ENCODE data around the gene OSM. TPM values are rescaled to one million over a fixed set of nuclear protein-coding genes. Genes with fewer than 3 reads are reported as not detected.
A peak's percentile ranks its signal among the peaks of the same experiment; 100 is the strongest.

OSM gene
- total and polyA plus RNA-seq, 2 donors (not counting 3 experiments of a cell fraction or from before 2014, with no cell fraction given): not detected

DNA sequence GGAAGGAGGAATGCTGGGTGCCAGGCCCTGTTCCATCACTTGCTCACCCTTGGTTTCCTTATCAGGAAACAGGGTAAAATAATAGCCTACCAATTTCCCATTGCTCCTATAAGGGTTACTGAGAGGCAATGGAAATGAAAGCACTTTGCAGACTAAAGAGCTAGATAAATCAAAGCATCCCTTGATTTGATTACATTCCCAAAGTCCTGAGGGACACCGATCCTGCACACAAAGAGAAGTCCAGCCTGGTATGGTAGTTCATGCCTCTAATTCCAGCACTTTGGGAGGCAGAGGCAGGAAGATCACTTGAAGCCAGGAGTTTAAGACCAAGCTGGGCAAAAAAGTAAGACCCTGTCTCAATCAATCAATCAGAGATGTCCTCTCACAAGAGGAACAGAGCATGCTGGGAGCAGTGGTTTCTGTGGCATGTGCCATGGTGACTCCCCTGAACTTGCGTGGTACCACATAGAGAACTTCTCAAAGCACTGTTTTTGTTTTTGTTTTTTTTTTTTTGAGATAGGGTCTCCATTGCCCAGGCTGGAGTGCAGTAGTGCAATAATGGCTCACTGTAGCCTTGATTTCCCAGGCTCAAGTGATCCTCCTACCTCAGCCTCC is 49.4 kb upstream of the OSM start:
- POLR2A ChIA-PET: no interaction called here

DNA sequence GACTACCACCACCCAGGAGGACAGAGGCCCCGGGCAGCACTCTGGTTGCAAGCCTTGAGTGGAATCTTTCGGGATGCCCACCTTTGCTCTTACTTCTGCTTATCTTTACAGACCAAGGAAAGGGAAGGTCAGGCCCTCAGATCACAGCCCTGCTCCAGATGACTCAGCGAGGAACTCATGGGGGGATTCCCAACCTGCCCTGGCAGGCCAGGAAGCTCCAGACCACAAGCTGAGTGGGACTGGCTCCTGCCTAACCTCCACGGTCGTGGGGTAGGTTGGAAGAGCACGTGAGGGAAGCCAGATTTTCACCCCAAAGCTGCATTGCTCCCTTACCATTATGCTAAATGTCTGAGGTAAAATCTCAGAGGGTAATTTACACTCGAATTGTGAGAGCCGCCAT is 48.3 kb upstream of the OSM start:
- Histone ChIP-seq H3K4me2 (ENCODE audit: insufficient read depth, low read length) (no peak overlapping the region), H4K20me1 (replicated peaks; ENCODE audit: control insufficient read depth, extremely low read depth, insufficient read depth, low read length) (no peaks in the 10 kb centered on the region), H2AFZ (ENCODE audit: low read depth, low read length) (no peak overlapping the region), H3K36me3 (ENCODE audit: control insufficient read depth in 2 of 2, extremely low read depth in 1 of 2, insufficient read depth in 2 of 2, low read length in 2 of 2) (no peaks in the 10 kb centered on the region), H3K9ac (replicated peaks; ENCODE audit: extremely low read depth, insufficient read depth, low read length) (no peak overlapping the region), H3K4me3 (replicated peaks in 1 of 3; ENCODE audit: insufficient read depth in 1 of 3, low read depth in 1 of 3, low read length in 3 of 3) (no peak overlapping the region), H3K9me3 (replicated peaks; ENCODE audit: control insufficient read depth, insufficient read depth, low read length) (no peaks in the 10 kb centered on the region), H3K27ac (ENCODE audit: insufficient read depth, low read depth, low read length) (no peak overlapping the region), H3K27me3 (ENCODE audit: control insufficient read depth in 2 of 2, insufficient read depth in 2 of 2, low read length in 2 of 2) (no peaks in the 10 kb centered on the region), H3K79me2 (ENCODE audit: control insufficient read depth, insufficient read depth, low read length) (no peaks in the 10 kb centered on the region), H3K4me1 (ENCODE audit: control insufficient read depth, extremely low read depth, insufficient read depth, low read length) (no peaks in the 10 kb centered on the region), H3K9me1 (replicated peaks; ENCODE audit: control insufficient read depth, extremely low read depth, insufficient read depth, low read length) (no peaks in the 10 kb centered on the region)
- ChIA-PET POLR2A (no interaction called here), CTCF (interaction anchor here (0.7 to 2.5 kb wide), 2 partner anchors 27 to 54 kb away, joined by 4 to 9 read pairs; no protein-coding TSS in a partner anchor)
- intact Hi-C loops (cut with micrococcal nuclease): no loop called here
- BruUV-seq (replicated peaks): no TSS peak
- FAIRE-seq (peak; percentile 55), DNase-seq (ENCODE audit: low read depth, low spot score) (no peak)
- TF ChIP-seq, protein P1, sequence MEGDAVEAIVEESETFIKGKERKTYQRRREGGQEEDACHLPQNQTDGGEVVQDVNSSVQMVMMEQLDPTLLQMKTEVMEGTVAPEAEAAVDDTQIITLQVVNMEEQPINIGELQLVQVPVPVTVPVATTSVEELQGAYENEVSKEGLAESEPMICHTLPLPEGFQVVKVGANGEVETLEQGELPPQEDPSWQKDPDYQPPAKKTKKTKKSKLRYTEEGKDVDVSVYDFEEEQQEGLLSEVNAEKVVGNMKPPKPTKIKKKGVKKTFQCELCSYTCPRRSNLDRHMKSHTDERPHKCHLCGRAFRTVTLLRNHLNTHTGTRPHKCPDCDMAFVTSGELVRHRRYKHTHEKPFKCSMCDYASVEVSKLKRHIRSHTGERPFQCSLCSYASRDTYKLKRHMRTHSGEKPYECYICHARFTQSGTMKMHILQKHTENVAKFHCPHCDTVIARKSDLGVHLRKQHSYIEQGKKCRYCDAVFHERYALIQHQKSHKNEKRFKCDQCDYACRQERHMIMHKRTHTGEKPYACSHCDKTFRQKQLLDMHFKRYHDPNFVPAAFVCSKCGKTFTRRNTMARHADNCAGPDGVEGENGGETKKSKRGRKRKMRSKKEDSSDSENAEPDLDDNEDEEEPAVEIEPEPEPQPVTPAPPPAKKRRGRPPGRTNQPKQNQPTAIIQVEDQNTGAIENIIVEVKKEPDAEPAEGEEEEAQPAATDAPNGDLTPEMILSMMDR (IDR thresholded peaks at IDR 0.05; ENCODE audit: extremely low read depth in 1 of 2, insufficient read depth in 1 of 2, low read depth in 1 of 2, low read length in 2 of 2): no peak
- no peak for TF ChIP-seq EZH2 (IDR thresholded peaks at IDR 0.05; ENCODE audit: borderline replicate concordance, low read depth, low read length, severe bottlenecking)
- no peak for TF ChIP-seq GATA2 (IDR thresholded peaks at IDR 0.05; ENCODE audit: insufficient read depth, insufficient read length, low read depth, low read length)
- no peak for TF ChIP-seq POLR2AphosphoS5 (IDR thresholded peaks at IDR 0.05; ENCODE audit: insufficient read depth, low read depth, low read length)
- no peak for TF ChIP-seq FOS (IDR thresholded peaks at IDR 0.05; ENCODE audit: borderline replicate concordance, insufficient read depth, low read length)
- TF ChIP-seq POLR2A (IDR thresholded peaks at IDR 0.05; ENCODE audit: low read depth, low read length): no peak
- TF ChIP-seq MYC (IDR thresholded peaks at IDR 0.05; ENCODE audit: low read depth, low read length): no peak
- TF ChIP-seq, protein P2, sequence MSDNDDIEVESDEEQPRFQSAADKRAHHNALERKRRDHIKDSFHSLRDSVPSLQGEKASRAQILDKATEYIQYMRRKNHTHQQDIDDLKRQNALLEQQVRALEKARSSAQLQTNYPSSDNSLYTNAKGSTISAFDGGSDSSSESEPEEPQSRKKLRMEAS (IDR thresholded peaks at IDR 0.05; ENCODE audit: insufficient read depth, insufficient read length): no peak
- TF ChIP-seq JUN (IDR thresholded peaks at IDR 0.05; ENCODE audit: borderline replicate concordance, insufficient read depth, insufficient read length, low read depth): no peak
- dilution Hi-C loops (cut with MboI; ENCODE audit: extremely low pct_ligation_motif_present, low sequenced_read_pairs): no loop called here

More for the DNA sequence above, 49.4 kb upstream of the OSM start:
- intact Hi-C loops (cut with micrococcal nuclease): no loop called here
- no TSS peak for BruUV-seq (replicated peaks)
- no peak overlapping the region for H3K4me2 ChIP-seq (ENCODE audit: insufficient read depth, low read length)
- no peak overlapping the region for H2AFZ ChIP-seq (ENCODE audit: low read depth, low read length)
- no peak for DNase-seq (ENCODE audit: low read depth, low spot score)
- H3K9me1 ChIP-seq (replicated peaks; ENCODE audit: control insufficient read depth, extremely low read depth, insufficient read depth, low read length): no peaks in the 10 kb centered on the region
- CTCF ChIA-PET: interaction anchor here (1.2 to 2.8 kb wide), 2 partner anchors 14 to 28 kb away, joined by 3 to 13 read pairs; no protein-coding TSS in a partner anchor
- H3K27ac ChIP-seq (ENCODE audit: insufficient read depth, low read depth, low read length): no peak overlapping the region
- no peaks in the 10 kb centered on the region for H3K27me3 ChIP-seq (ENCODE audit: control insufficient read depth in 2 of 2, insufficient read depth in 2 of 2, low read length in 2 of 2)
- H3K36me3 ChIP-seq (ENCODE audit: control insufficient read depth in 2 of 2, extremely low read depth in 1 of 2, insufficient read depth in 2 of 2, low read length in 2 of 2): no peaks in the 10 kb centered on the region
- no peaks in the 10 kb centered on the region for H3K4me1 ChIP-seq (ENCODE audit: control insufficient read depth, extremely low read depth, insufficient read depth, low read length)
- no peaks in the 10 kb centered on the region for H4K20me1 ChIP-seq (replicated peaks; ENCODE audit: control insufficient read depth, extremely low read depth, insufficient read depth, low read length)
- H3K4me3 ChIP-seq (replicated peaks in 1 of 3; ENCODE audit: insufficient read depth in 1 of 3, low read depth in 1 of 3, low read length in 3 of 3): no peak overlapping the region
- no peaks in the 10 kb centered on the region for H3K9me3 ChIP-seq (replicated peaks; ENCODE audit: control insufficient read depth, insufficient read depth, low read length)
- TF ChIP-seq, protein P1 (IDR thresholded peaks at IDR 0.05; ENCODE audit: extremely low read depth in 1 of 2, insufficient read depth in 1 of 2, low read depth in 1 of 2, low read length in 2 of 2): no peak
- no peak overlapping the region for H3K9ac ChIP-seq (replicated peaks; ENCODE audit: extremely low read depth, insufficient read depth, low read length)
- H3K79me2 ChIP-seq (ENCODE audit: control insufficient read depth, insufficient read depth, low read length): no peaks in the 10 kb centered on the region
- FAIRE-seq: no peak
- dilution Hi-C loops (cut with MboI; ENCODE audit: extremely low pct_ligation_motif_present, low sequenced_read_pairs): no loop called here

Measured in endothelial cell of umbilical vein (primary cell).